M059J (cell line): ENCODE data around the gene APOL2. TPM values are rescaled to one million over a fixed set of nuclear protein-coding genes. Genes with fewer than 3 reads are reported as not detected.
A peak's percentile ranks its signal among the peaks of the same experiment; 100 is the strongest.

Experiments used
- DNase-seq: peaks from one replicate; pipeline ENCODE4 v3.0.0-alpha.2; 2012; ENCODE audit warnings: low read depth
- total RNA-seq: library from RNA; depleted of rRNA; stranded (reverse); fragments of >200 nt; shearing (Covaris generic); gene quantifications from 2 replicates; pipeline ENCODE4 v1.2.3, GENCODE V29; 2014; rRNA removed

The APOL2 gene
- total RNA-seq, 1 experiment from 2014 or later, result 64.3 TPM

DNA sequence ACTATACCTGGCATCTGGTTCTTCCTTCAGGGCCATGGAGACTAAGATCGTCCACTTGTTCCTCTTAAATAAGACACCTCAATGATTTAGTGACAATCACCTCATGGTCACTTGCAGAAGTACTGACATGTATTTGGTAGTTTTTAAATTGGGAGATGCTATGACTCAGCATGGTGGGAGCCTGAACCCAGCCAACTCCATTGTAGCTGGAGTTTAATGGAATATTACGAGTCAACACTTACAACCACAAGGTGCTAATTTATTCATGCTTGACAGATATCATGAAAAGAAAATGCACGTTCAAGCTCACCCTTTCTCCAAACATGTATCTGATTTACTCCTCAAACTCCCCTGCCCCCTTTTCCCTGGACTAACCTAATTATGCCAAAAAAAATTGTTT is 62.2 kb downstream of the APOL2 start:
- DNase-seq, result peak; percentile 17

Other genes starting within 250 kb of the APOL2 start
- gene RBFOX2, start 210.7 kb downstream of the APOL2 start, total RNA-seq, result 59.6 and 78.5 TPM in 2 replicates
- gene APOL3, start 78.8 kb downstream of the APOL2 start, total RNA-seq, result 11.7 and 12.4 TPM in 2 replicates
- gene APOL4, start 37.7 kb downstream of the APOL2 start, total RNA-seq, result 0.10 TPM in 1 of 2 replicates, not detected in the other
- gene APOL1, start 13.6 kb upstream of the APOL2 start, total RNA-seq, result 24.0 and 31.5 TPM in 2 replicates
- gene MYH9, start 148.4 kb upstream of the APOL2 start, total RNA-seq, result 151 and 320 TPM in 2 replicates
- 8.3 and 16.7 TPM in 2 replicates for gene TXN2, start 242.1 kb upstream of the APOL2 start, total RNA-seq